OCI-LY1 (cell line): ENCODE data around the gene CACNA2D3.

ENCODE experiments used
- H2AFZ ChIP-seq: fragments of 200-600 bp; sonication (generic), shearing (Covaris generic); 2 replicates; pipeline ENCODE4 v1.6.0; 2014; ENCODE audit warnings: antibody characterized with exemption, mild to moderate bottlenecking, low read length
- H3F3A ChIP-seq: fragments of 200-600 bp; sonication (generic), shearing (Covaris generic); 2 replicates; pipeline ENCODE4 v1.6.0; 2014; ENCODE audit warnings: mild to moderate bottlenecking, antibody characterized with exemption, low read length, moderate library complexity; ENCODE audit not compliant: insufficient read depth
- H3K27ac ChIP-seq: fragments of 200-600 bp; sonication (generic); 2 replicates; pipeline ENCODE4 v1.5.1; 2014; ENCODE audit warnings: low read length, mixed run types, mild to moderate bottlenecking, low read depth; ENCODE audit not compliant: poor library complexity, severe bottlenecking
- H3K27me3 ChIP-seq: fragments of 200-600 bp; sonication (generic); 2 replicates; pipeline ENCODE4 v1.6.0; 2014; ENCODE audit warnings: antibody characterized with exemption, mild to moderate bottlenecking, low read length, moderate library complexity; ENCODE audit not compliant: insufficient read depth
- H3K36me3 ChIP-seq: fragments of 200-600 bp; sonication (generic); 2 replicates; pipeline ENCODE4 v1.6.1; 2014; ENCODE audit warnings: mild to moderate bottlenecking, antibody characterized with exemption, low read length, moderate library complexity, mixed read lengths; ENCODE audit not compliant: insufficient read depth
- H3K4me1 ChIP-seq: fragments of 200-600 bp; sonication (generic); 2 replicates; pipeline ENCODE4 v1.5.1; 2014; ENCODE audit warnings: mild to moderate bottlenecking, low read length, moderate library complexity; ENCODE audit not compliant: insufficient read depth, severe bottlenecking
- H3K4me2 ChIP-seq: fragments of 200-600 bp; sonication (generic), shearing (Covaris generic); 2 replicates; pipeline ENCODE4 v1.6.1; 2014; ENCODE audit warnings: low read length
- H3K4me3 ChIP-seq: fragments of 200-600 bp; sonication (generic); 2 replicates; pipeline ENCODE4 v1.5.1; 2014; ENCODE audit warnings: low read length, low read depth, mild to moderate bottlenecking, mixed read lengths; ENCODE audit not compliant: poor library complexity, severe bottlenecking
- H3K79me2 ChIP-seq: fragments of 200-600 bp; shearing (Covaris generic); 2 replicates; pipeline ENCODE4 v1.6.1; 2016; ENCODE audit warnings: mixed run types, low read length, mixed read lengths; ENCODE audit not compliant: insufficient read depth
- H3K9ac ChIP-seq: fragments of 200-600 bp; sonication (generic), shearing (Covaris generic); 2 replicates; pipeline ENCODE4 v1.6.1; 2014; ENCODE audit warnings: mild to moderate bottlenecking, low read length, mixed read lengths
- H3K9me2 ChIP-seq: fragments of 200-600 bp; sonication (generic), shearing (Covaris generic); 2 replicates; pipeline ENCODE4 v1.6.1; 2014; ENCODE audit warnings: low read depth, mild to moderate bottlenecking, low read length, mixed read lengths
- H3K9me3 ChIP-seq: fragments of 200-600 bp; shearing (Covaris generic); 2 replicates; pipeline ENCODE4 v1.6.1; 2014; ENCODE audit warnings: low read length, mixed read lengths
- H4K20me1 ChIP-seq: fragments of 200-600 bp; sonication (generic), shearing (Covaris generic); 2 replicates; pipeline ENCODE4 v1.6.0; 2016; ENCODE audit warnings: mild to moderate bottlenecking, low read length; ENCODE audit not compliant: insufficient read depth
- EZH2 ChIP-seq: fragments of 200-600 bp; sonication (generic), shearing (Covaris generic); IDR thresholded peaks from 2 replicates; pipeline ENCODE4 v1.8.0; 2017; ENCODE audit warnings: borderline replicate concordance, mixed run types, mild to moderate bottlenecking, antibody characterized with exemption, low read length, moderate library complexity, mixed read lengths
- TF ChIP-seq, protein P1 (sequence below): fragments of 200-600 bp; sonication (generic), shearing (Covaris generic); IDR thresholded peaks from 2 replicates; pipeline ENCODE4 v1.5.1; 2017; ENCODE audit warnings: mild to moderate bottlenecking, antibody characterized with exemption, low read length, moderate library complexity, mixed read lengths

CACNA2D3 gene

DNA sequence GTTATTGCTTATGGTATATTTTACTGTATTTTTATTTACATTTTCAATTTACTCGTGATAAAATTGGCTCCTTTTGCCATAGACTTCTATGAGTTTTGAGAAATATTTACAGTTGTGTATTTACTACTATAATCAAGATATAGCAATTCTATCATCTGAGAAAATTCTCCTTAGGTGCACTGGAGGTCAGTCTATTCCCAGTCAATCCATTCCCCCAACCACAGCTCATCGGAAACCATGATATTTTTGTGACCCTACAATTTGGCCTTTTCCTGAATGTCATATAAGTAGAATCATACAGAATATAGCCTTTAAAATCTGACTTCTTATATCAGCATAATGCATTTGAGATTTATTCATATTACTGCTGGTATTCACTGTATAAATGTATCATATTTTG, 920.2 kb downstream of the CACNA2D3 start:
- H3K9me3 ChIP-seq = no peaks in the 10 kb centered on the region
- H3K4me1 ChIP-seq = no peaks in the 10 kb centered on the region
- H3K27me3 ChIP-seq = no peaks in the 10 kb centered on the region
- H2AFZ ChIP-seq = no peak overlapping the region
- no peaks in the 10 kb centered on the region for H3K36me3 ChIP-seq
- H3K27ac ChIP-seq = no peak overlapping the region
- H3K79me2 ChIP-seq = no peaks in the 10 kb centered on the region
- H3K9ac ChIP-seq = no peak overlapping the region
- H4K20me1 ChIP-seq = no peaks in the 10 kb centered on the region
- H3K4me3 ChIP-seq = no peak overlapping the region
- H3K4me2 ChIP-seq = no peak overlapping the region
- no peak for TF ChIP-seq EZH2
- TF ChIP-seq, protein P1, sequence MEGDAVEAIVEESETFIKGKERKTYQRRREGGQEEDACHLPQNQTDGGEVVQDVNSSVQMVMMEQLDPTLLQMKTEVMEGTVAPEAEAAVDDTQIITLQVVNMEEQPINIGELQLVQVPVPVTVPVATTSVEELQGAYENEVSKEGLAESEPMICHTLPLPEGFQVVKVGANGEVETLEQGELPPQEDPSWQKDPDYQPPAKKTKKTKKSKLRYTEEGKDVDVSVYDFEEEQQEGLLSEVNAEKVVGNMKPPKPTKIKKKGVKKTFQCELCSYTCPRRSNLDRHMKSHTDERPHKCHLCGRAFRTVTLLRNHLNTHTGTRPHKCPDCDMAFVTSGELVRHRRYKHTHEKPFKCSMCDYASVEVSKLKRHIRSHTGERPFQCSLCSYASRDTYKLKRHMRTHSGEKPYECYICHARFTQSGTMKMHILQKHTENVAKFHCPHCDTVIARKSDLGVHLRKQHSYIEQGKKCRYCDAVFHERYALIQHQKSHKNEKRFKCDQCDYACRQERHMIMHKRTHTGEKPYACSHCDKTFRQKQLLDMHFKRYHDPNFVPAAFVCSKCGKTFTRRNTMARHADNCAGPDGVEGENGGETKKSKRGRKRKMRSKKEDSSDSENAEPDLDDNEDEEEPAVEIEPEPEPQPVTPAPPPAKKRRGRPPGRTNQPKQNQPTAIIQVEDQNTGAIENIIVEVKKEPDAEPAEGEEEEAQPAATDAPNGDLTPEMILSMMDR = no peak
- no peaks in the 10 kb centered on the region for H3F3A ChIP-seq
- no peaks in the 10 kb centered on the region for H3K9me2 ChIP-seq

DNA sequence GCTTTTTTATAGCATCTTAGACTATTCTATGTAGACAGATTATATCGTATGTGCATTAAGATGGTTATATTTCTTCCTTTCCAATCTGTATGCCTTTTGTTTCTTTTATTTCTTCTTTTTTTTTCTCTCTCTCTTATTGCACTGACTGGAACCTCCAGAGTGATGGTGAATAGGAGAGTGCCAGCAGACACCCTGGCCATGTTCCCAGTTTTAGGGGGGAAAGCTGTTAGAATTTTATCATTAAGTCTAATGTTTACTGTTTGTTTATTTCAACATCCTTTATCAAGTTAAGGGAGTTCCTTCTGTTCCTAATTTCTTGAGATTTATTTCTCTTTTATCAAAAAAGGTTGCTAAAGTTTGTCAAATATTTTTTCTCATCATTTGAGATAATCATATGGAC, 922.1 kb downstream of the CACNA2D3 start:
- no peaks in the 10 kb centered on the region for H4K20me1 ChIP-seq
- H3K4me3 ChIP-seq = no peak overlapping the region
- H3K9ac ChIP-seq = no peak overlapping the region
- no peaks in the 10 kb centered on the region for H3K4me1 ChIP-seq
- H2AFZ ChIP-seq = no peak overlapping the region
- H3K9me3 ChIP-seq = no peaks in the 10 kb centered on the region
- no peak for TF ChIP-seq EZH2
- TF ChIP-seq, protein P1 = no peak
- no peaks in the 10 kb centered on the region for H3K79me2 ChIP-seq
- no peaks in the 10 kb centered on the region for H3K9me2 ChIP-seq
- no peak overlapping the region for H3K27ac ChIP-seq
- no peak overlapping the region for H3K4me2 ChIP-seq
- H3K27me3 ChIP-seq = no peaks in the 10 kb centered on the region
- H3F3A ChIP-seq = no peaks in the 10 kb centered on the region
- H3K36me3 ChIP-seq = no peaks in the 10 kb centered on the region

DNA sequence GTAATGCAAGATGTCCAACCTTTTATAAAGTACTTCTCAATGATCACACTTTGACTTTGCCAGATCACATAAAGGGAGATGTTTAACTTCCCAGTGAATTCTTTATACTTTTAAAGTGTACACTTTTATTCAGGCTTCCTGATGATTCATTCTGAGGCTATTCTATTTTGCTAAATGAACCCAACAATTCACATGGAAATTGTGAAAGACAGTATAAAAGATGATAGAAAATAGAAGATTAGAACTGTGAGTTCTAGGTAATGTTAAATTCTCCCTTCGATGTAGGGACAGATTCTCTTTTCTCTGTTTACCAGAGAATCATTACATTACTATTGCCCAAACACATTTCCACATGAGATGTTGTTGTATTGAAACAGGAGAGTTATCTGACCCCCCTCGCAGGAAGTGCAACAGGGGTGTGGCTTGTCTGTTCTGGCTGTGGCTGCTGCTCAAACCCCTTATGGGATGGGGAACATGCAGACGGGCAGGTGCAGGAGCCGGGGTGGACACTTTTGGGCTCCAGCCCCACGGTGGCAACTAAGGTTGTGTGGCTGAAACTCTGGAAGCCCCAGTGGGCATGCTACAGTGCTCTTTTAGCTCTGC, 936.8 kb downstream of the CACNA2D3 start:
- no peaks in the 10 kb centered on the region for H3K27me3 ChIP-seq
- H3K9me3 ChIP-seq = no peaks in the 10 kb centered on the region
- H2AFZ ChIP-seq = no peak overlapping the region
- H3K4me3 ChIP-seq = no peak overlapping the region
- H4K20me1 ChIP-seq = no peaks in the 10 kb centered on the region
- H3K9me2 ChIP-seq = no peaks in the 10 kb centered on the region
- H3K27ac ChIP-seq = no peak overlapping the region
- TF ChIP-seq EZH2 = no peak
- TF ChIP-seq, protein P1 = no peak
- no peaks in the 10 kb centered on the region for H3K4me1 ChIP-seq
- H3K4me2 ChIP-seq = no peak overlapping the region
- no peak overlapping the region for H3K9ac ChIP-seq
- no peaks in the 10 kb centered on the region for H3K36me3 ChIP-seq
- no peaks in the 10 kb centered on the region for H3F3A ChIP-seq
- no peaks in the 10 kb centered on the region for H3K79me2 ChIP-seq
